Upper lobe of right lung (tissue), 1 donor: Measurements from ENCODE around the gene GORASP2. TPM values are rescaled to one million over a fixed set of nuclear protein-coding genes. Genes with fewer than 3 reads are reported as not detected.

Experiments
- ATAC-seq: fragments of 200-7000 bp; cut with Tn5 transposase; one replicate; pipeline ENCODE4 v1.9.1; 2020; ENCODE audit warnings: mild to moderate bottlenecking, moderate library complexity
- DNase-seq: peaks from one replicate; pipeline ENCODE4 v3.0.0-alpha.2; 2020
- H3K27ac ChIP-seq: fragments of 200-600 bp; one replicate; pipeline ENCODE4 v1.8.0; 2022
- H3K27me3 ChIP-seq: fragments of 200-600 bp; one replicate; pipeline ENCODE4 v1.8.0; 2022; ENCODE audit warnings: mild to moderate bottlenecking
- H3K36me3 ChIP-seq: fragments of 200-600 bp; one replicate; pipeline ENCODE4 v1.8.0; 2022
- H3K4me1 ChIP-seq: fragments of 200-600 bp; one replicate; pipeline ENCODE4 v1.8.0; 2022
- H3K4me3 ChIP-seq: fragments of 200-600 bp; one replicate; pipeline ENCODE4 v1.8.0; 2022; ENCODE audit warnings: mild to moderate bottlenecking
- H3K9me3 ChIP-seq: fragments of 200-600 bp; one replicate; pipeline ENCODE4 v1.8.0; 2022
- intact Hi-C: fragments of 100-400 bp; cut with DNase I; formaldehyde crosslinking; loops from one replicate; pipeline ENCODE4 v1.11.0; 2022
- total RNA-seq: library from RNA; stranded (reverse); fragmentation: NEBNext Ultra II Directional; extraction: Animal tissue kit (Norgen Biotek cat#: 25700); gene quantifications from one replicate; pipeline ENCODE4 v1.2.1, GENCODE V29; 2021
- TF ChIP-seq, protein P1 (sequence below): fragments of 200-600 bp; IDR thresholded peaks from one replicate; pipeline ENCODE4 v1.8.0; 2022; ENCODE audit warnings: antibody characterized with exemption
- donor health status: DM: no; HTN: yes; CAD: no; lungs with severe emphysema.

Gene GORASP2
- total RNA-seq, 1 donor from 2014 or later: 69.7 TPM

DNA sequence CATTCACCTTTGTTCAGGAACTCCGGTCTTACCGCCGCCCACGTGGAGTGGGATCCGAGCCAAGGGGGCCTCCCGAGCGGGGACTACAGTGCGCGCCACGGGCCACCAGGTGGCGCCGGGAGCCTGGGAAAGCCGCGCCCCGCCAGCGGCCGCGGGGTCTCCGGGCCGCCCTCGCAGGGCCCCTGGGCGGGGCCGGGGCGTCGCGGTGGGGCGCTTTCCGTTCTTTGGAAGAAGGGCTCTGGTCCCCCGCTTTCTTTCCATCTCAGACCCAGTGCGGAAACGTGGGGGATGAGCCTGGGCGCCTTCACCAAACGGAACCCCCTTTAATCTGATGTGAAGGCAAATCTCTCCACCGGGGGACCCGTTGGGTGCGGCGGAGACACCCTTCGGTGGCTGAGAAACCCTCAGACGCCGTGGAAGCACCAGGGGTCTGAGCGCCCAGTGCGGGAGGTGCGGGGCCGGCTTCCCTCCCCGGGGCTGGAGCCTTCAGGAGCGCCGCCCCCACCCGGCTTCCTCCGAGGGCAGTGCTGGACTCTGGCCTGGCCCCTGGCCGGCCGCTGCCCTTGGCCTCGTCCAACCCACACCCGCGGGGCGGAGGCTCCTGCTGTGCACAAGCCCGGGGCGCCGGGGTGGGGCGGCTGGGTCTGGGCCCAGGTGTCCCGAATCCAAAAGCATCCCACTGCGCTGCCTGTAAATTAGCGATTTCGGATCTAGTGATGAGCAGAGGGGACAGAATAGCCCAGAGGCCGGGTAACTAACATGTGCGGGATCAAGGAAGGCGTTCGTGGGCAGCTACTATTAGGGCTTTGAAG lies 44.6 kb downstream of the GORASP2 start:
- Histone ChIP-seq H3K4me1 (peaks cover 9% of the 10 kb centered on the region), H3K36me3 (no peaks in the 10 kb centered on the region), H3K4me3 (peak overlapping the region; percentile 81), H3K9me3 (no peaks in the 10 kb centered on the region), H3K27ac (peak overlapping the region; percentile 81), H3K27me3 (no peaks in the 10 kb centered on the region)
- ATAC-seq (peak; percentile 98), DNase-seq (peak; percentile 94)
- intact Hi-C loops: loop anchor here (5.0 kb wide), 1 partner anchor 439 kb away; no protein-coding TSS in a partner anchor
- TF ChIP-seq, protein P1, sequence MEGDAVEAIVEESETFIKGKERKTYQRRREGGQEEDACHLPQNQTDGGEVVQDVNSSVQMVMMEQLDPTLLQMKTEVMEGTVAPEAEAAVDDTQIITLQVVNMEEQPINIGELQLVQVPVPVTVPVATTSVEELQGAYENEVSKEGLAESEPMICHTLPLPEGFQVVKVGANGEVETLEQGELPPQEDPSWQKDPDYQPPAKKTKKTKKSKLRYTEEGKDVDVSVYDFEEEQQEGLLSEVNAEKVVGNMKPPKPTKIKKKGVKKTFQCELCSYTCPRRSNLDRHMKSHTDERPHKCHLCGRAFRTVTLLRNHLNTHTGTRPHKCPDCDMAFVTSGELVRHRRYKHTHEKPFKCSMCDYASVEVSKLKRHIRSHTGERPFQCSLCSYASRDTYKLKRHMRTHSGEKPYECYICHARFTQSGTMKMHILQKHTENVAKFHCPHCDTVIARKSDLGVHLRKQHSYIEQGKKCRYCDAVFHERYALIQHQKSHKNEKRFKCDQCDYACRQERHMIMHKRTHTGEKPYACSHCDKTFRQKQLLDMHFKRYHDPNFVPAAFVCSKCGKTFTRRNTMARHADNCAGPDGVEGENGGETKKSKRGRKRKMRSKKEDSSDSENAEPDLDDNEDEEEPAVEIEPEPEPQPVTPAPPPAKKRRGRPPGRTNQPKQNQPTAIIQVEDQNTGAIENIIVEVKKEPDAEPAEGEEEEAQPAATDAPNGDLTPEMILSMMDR: peak; percentile 90

DNA sequence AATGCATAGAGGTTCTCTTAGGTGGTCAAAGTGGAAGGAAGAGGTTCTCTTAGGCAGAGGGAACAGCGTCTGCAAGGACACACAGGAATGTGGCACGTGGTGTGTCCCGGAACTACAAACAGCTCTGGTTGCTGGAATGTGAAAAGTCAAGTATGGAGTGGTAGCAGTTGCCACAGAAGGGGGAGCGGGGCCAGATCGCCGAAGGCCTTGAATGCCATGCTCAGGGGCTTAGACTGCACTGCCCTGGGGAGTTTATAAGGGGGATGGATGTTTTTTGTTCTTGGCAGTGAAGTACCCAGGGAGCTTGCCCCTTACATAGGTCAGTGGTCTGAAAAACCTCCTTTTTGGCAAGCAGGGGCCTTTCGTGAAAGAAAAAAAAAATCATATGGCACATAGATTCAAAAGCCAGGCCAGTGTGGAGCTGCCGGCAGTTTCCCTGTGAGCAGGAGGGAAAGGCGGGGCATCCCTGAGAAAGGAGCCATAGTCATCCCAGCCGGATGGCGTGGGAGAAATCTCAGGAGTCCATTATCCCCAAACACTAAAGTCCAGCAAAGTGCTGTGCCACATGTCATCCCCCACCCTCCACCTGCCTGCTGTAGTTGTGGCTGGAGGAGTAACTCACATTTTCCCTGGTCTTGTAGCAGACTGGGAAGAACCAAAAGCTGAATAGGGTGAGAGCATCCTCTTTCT lies 45.4 kb downstream of the GORASP2 start:
- Histone ChIP-seq H3K27me3 (no peaks in the 10 kb centered on the region), H3K4me1 (peaks cover 9% of the 10 kb centered on the region), H3K9me3 (no peaks in the 10 kb centered on the region), H3K27ac (no peak overlapping the region), H3K36me3 (no peaks in the 10 kb centered on the region), H3K4me3 (peak overlapping the region; percentile 81)
- TF ChIP-seq, protein P1: no peak
- DNase-seq: no peak
- intact Hi-C loops: loop anchor here (5.0 kb wide), 1 partner anchor 438 kb away; no protein-coding TSS in a partner anchor
- ATAC-seq: peak; percentile 57

DNA sequence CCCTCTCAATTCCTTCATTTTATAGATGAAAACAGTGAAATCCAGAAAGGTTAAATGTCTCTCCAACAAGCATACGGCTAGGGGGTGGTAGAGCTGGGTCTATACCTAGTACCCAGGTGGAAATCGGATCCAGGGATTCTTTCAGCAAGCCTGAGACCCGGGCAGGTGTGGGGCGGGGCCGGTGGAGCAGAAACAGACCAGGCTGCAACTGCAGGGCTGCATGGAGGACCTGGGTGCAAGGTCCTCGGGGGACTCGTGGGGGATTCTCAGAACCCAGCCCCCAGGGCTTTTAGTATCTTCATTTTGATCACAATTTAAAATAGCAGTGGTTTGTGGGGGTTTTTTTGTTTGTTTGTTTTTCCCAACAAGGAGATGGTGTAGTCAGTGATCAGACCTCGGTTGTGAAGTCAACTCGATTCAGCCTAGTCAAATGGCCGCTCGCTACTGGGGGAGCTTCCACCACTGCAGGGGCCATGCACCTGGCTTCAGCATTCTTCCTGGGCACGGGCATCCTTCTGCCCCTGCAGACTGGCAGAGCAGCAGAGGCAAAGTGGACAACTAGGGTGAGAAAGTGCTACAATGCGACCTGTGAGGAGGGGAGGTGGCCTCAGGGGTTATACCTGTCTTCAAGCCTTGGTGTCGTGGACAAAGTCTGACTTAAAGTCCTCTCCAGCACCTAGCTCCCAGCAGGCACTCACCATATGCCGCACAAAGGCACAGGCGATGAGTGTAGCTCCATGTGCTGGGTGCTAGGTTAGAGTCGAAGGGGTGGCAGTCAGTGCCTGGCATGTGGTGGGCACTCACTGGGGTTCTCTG lies 46.3 kb downstream of the GORASP2 start:
- TF ChIP-seq, protein P1: no peak
- intact Hi-C loops: no loop called here
- Histone ChIP-seq H3K9me3 (no peaks in the 10 kb centered on the region), H3K4me1 (peaks cover 9% of the 10 kb centered on the region), H3K36me3 (no peaks in the 10 kb centered on the region), H3K4me3 (no peak overlapping the region), H3K27me3 (no peaks in the 10 kb centered on the region), H3K27ac (no peak overlapping the region)
- DNase-seq (no peak), ATAC-seq (no peak)

DNA sequence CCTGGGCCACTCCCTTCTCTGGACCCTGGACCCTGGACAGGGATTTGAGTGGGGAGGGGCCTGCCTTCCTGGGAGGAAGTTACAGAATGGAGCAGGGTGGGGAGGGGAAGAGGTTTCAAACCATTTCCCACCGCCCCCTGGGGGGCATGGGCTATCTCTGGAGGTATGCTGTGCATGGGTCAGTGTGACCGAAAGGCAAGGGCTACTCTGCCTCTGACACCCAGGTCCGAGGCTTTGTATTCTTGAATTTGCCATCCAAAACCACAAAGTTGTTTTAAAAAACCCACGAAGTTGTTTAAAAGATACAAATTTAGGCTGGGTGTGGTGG lies 46.9 kb downstream of the GORASP2 start:
- TF ChIP-seq, protein P1: no peak
- H3K27me3 ChIP-seq: no peaks in the 10 kb centered on the region
- H3K36me3 ChIP-seq: no peaks in the 10 kb centered on the region
- H3K4me3 ChIP-seq: no peak overlapping the region
- no peak overlapping the region for H3K27ac ChIP-seq
- no peak for ATAC-seq
- intact Hi-C loops: no loop called here
- no peaks in the 10 kb centered on the region for H3K9me3 ChIP-seq
- H3K4me1 ChIP-seq: peaks cover 9% of the 10 kb centered on the region
- no peak for DNase-seq

DNA sequence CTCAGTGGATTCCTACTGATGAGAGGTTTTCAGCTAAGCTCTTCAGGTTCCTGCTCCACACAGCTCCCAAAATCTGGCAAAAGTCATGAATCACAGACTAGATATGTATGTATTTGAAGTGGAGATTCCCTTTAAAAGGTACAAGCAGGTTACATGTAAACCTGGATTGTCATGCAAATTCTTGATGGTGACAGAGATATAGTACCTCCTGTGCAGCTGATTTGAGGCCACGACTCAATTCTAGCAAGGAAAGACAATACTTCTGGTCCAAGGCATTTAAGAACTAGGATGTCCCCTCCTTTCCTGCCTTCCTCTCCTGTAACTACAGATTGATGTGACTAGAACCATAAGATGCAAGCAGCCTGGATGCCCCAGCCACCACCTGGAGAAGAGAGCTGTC lies 55.0 kb downstream of the GORASP2 start:
- Histone ChIP-seq H3K4me3 (no peak overlapping the region), H3K9me3 (no peaks in the 10 kb centered on the region), H3K4me1 (no peaks in the 10 kb centered on the region), H3K27me3 (no peaks in the 10 kb centered on the region), H3K36me3 (no peaks in the 10 kb centered on the region), H3K27ac (no peak overlapping the region)
- no peak for DNase-seq
- TF ChIP-seq, protein P1: no peak
- no peak for ATAC-seq
- intact Hi-C loops: no loop called here
